ENCODE data around the gene RIMKLB.

Gene RIMKLB

GRCh38 chr12:8697476-8698131, at the start of gene RIMKLB:
TSS of gene RIMKLB (plus strand) at chr12:8697991. CDS start at chr12:8713867, 15,876 bp downstream.
- DNase-seq = peak; percentile 36

DNA sequence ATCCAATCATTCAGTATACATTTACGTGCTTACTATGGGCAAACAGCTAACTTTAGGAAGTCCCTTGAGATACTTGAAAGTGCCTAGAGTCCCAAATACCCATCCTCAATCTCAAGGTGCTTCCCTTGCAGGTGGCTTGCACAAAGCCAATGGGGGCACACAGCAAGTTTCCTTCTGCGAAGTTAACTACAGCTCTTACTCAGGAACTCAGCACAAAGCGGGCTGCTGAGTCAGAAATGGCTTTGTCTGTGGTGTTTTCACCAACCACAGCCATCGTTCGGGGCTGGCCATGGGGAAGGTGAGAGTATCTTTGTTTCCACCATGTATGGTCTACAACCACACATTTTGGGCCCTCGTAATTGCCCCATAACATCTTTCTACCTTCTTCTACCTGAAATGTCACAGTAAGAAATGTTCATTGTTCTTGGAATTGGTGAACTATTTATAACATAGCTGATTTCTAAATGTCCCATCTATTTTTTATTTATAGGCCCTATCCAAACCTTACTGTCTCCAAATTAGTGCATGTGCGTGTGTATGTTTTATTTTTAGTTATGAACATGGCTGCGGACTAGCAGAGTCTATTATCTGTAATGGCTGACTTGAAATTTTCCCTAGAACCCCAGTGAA, 49.1 kb upstream of the RIMKLB start:
- no peak for DNase-seq

DNA sequence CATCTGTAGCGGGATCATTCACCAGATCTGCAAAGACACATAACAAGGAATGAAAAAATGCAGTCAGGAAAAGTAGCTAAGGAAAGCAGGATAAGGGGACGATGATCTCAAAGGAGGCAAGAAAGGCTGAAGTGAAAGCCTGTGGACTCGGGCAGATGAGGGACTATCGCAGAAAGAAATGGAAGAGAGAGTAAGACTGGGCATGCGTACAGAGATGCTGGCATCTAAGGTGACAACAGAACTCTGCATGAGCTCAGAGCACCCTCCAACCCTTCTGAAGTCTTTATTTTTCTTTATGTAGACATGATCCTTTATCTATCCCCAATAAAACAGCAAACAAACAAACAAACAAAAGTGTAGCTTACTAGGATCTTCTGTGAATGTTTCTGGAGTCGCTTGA, 42.4 kb upstream of the RIMKLB start:
- no peak for DNase-seq

GRCh38 chr12:8658346-8658745, 39.4 kb upstream of the RIMKLB start:
- no peak for DNase-seq

- DNase-seq = no peak
Observed at GRCh38 chr12:8661016-8661415, 36.8 kb upstream of the RIMKLB start.

DNA sequence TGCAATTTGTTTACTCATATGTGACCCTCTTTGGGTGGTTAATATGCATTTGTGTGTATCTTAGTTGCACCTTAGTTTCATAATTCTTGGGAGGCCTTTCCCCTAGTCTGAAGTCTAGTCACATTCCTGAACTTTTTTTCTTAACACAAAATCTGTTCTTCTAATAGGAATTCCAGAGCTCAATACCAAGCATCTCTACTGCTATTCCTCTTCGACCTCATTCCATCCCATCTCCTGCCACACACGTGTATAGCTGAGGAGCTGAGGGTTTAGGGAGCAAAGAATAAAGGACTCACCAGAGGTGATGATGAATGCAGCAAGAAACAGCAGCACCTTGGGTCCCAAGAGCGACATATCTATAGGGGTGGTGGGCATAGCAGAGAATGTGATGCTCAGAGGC, 36.0 kb upstream of the RIMKLB start:
- DNase-seq = no peak

- DNase-seq = no peak
Observed at GRCh38 chr12:8662593-8662992, 35.2 kb upstream of the RIMKLB start, which contains the start of gene MFAP5. TSS of gene MFAP5 (minus strand) at chr12:8662826. CDS start at chr12:8662104, 722 bp downstream.

DNA sequence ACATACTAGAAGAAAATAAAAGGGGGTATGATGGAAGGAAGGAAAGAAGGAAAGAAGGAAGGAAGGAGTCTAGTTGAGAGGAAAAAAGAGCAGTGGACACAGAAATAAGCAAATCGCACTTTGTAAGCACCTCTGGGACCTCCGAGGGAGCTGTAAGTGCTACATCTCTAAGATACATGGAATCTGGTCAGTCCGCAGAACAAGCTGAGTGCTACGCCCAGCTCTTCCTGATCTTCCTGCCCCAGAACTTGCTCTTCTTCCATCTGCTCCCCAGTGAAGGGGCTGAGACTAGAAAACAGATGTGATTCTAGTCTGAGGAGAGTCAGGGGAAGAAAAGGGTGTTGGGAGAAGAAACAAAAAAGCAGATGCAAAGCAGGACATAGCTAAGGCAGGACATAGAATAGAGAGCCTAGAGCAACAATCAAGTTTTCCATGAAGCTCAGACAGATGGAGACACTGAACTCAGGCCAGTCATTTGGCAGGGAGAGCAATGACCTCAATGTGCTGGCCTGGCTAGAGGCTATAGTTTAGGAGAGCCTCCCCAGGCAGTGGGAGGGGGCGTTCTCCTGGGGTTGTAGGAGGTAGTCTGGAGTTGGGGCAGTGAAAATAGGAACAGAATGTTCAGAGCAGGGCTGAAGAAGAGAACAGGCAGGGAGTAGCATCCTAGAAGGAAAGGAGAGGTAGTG, 33.4 kb upstream of the RIMKLB start:
- DNase-seq = no peak

DNA sequence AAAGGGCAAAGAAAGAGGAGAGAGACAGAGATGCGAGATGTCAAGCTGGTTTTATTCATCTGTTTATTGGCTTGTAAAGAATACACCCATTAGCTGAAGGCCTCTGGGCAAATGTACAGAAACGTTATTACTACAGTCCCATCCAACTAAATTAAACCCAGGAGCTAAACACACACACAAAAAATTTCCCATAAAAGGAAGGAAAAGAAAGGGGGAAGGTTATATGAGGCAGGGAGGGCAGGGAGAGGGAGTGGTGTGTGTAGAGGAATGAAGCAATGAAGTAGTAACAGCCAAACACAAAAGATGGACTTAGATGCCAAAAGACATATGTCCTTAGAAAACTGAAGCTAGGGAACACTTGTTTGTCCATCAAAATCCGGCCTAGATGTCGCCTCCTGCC, 32.0 kb upstream of the RIMKLB start:
- DNase-seq = no peak

DNA sequence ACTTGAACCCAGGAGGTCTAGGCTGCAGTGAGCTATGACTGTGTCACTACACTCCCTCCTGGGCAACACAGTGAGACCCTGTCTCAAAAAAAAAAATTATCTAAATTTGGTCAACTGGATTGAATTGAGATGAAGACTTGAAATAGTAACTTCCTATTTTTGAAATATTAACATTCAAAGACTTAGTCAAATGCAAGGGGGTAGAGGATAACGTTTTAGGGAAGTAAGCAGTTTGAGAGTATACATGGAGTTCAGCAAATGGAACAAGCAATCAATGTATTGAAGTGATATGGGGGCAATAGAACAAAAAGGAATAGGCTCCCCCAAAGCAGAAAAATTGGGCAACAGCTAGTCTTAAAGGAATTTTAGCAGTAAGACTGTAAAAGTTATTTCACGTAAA, 30.5 kb upstream of the RIMKLB start:
- DNase-seq = no peak

DNA sequence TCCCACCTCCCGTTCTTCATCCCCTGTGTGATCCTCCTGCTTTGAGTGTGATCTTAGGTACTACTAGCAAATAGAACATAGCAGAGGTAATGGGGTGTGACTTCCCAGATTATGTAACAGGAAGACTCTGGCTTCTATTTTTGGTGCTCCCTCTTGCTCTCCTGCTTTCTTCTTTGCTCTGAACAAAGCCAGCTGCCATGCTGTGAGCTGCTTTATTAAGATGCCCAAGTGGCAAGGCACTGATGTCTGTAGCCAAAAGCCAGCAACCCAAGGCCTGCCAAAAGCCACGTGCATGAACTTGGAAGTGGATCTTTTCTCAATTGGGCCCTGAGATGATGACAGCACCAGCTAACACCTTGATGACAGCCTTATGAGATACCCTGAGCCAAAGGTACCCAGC, 29.4 kb upstream of the RIMKLB start:
- no peak for DNase-seq

DNA sequence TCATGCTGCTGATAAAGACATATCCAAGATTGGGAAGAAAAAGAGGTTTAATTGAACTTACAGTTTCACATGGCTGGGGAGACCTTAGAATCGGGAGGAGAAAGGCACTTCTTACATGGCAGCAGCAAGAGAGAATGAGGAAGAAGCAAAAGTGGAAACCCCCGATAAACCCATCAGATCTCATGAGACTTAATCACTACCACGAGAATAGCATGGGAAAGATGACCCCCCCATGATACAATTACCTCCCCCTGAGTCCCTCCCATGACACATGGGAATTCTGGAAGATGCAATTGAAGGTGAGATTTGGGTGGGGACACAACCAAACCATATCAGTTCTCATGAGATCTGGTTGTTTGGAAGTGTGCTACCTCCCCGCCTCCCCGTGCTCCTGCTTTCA, 25.4 kb upstream of the RIMKLB start:
- DNase-seq = no peak

GRCh38 chr12:8675591-8676036, 22.2 kb upstream of the RIMKLB start:
- DNase-seq = no peak

DNA sequence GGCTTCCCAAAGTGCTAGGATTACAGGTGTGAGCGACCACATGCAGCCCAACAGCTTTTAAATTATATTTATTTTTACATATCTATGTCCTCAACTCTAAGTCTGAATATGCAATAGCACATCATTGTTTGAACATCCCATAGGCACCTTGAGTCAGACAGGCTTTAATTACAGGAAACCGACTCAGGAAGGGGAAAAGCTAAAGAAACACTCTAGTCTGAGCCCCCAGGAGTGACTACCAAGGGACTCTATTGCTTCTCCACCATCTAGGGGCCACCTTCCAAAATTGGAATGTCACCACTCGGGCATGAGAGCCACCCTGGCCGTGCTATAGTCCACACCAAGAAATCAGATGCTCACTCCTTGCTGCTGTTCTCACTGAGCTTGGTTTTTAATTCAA, 21.1 kb upstream of the RIMKLB start:
- DNase-seq = no peak

- no peak for DNase-seq
Observed at GRCh38 chr12:8677362-8677761, 20.4 kb upstream of the RIMKLB start.

GRCh38 chr12:8678661-8679111, 19.1 kb upstream of the RIMKLB start:
- no peak for DNase-seq

GRCh38 chr12:8680533-8680932, 17.3 kb upstream of the RIMKLB start:
- no peak for DNase-seq

- DNase-seq = no peak
Observed at GRCh38 chr12:8681129-8681884, 16.5 kb upstream of the RIMKLB start.

GRCh38 chr12:8685051-8685450, 12.7 kb upstream of the RIMKLB start:
- no peak for DNase-seq

GRCh38 chr12:8687846-8688601, 9.8 kb upstream of the RIMKLB start:
- no peak for DNase-seq

DNA sequence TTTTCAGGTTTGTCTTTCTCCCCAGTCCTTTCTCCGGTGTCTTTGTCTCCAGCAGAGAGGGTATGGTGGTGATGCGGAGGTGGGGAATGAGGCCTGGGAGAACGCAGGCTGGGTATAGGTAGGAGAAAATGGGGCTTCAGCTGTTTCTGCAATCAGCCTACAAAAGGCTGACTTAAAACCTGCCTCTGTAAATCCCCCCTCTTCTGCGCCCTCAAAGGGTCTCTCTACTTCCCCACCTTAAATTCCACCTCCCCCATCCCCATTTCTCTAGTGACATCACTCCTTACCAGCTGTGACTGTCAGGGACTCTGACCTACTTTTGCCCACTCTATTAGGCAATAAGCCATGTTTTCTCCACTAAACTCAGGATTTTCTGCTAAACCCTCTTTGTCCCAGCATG, 8.1 kb upstream of the RIMKLB start:
- DNase-seq = no peak

- DNase-seq = no peak
Observed at GRCh38 chr12:8692573-8692972, 5.2 kb upstream of the RIMKLB start.

GRCh38 chr12:8695116-8695515, 2.7 kb upstream of the RIMKLB start:
- DNase-seq = no peak

Data from GOT3 (cell line).